GM12865 (cell line): Measurements from ENCODE around the gene MTMR3.

Source experiments
- DNase-seq: peaks from one replicate; pipeline ENCODE4 v3.0.0; 2010; ENCODE audit warnings: low read depth
- H3K4me3 ChIP-seq: 2 replicates; pipeline ENCODE4 v1.5.1; 2011; ENCODE audit warnings: mild to moderate bottlenecking, low read depth, low read length, control low read depth
- TF ChIP-seq, protein P1 (sequence below): IDR thresholded peaks from 2 replicates; pipeline ENCODE4 v1.5.1; 2011; ENCODE audit warnings: low read length, control low read depth, low read depth, inconsistent platforms; ENCODE audit not compliant: insufficient read depth; ENCODE audit errors: missing control alignments

MTMR3 gene

DNA sequence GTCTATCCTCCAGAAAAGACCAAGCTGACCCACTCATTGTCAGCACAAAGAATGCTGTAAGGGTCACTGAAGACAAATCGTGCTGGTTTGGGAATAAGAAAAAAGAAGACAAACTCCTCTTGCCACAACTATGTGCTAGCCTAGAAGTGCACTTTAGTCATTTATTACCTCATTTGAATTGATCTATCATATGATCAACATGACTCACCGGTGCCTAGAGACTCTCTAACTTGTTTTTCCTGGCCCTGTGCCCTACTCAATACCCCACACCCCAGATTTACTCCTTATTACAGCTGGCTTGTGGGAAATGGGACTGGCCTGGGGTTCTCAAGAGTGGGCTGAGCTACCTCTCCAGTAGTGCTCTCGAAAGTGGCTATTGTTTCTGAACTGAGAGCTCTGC, 161.4 kb downstream of the MTMR3 start:
- H3K4me3 ChIP-seq, result no peak overlapping the region
- DNase-seq, result no peak
- TF ChIP-seq, protein P1, sequence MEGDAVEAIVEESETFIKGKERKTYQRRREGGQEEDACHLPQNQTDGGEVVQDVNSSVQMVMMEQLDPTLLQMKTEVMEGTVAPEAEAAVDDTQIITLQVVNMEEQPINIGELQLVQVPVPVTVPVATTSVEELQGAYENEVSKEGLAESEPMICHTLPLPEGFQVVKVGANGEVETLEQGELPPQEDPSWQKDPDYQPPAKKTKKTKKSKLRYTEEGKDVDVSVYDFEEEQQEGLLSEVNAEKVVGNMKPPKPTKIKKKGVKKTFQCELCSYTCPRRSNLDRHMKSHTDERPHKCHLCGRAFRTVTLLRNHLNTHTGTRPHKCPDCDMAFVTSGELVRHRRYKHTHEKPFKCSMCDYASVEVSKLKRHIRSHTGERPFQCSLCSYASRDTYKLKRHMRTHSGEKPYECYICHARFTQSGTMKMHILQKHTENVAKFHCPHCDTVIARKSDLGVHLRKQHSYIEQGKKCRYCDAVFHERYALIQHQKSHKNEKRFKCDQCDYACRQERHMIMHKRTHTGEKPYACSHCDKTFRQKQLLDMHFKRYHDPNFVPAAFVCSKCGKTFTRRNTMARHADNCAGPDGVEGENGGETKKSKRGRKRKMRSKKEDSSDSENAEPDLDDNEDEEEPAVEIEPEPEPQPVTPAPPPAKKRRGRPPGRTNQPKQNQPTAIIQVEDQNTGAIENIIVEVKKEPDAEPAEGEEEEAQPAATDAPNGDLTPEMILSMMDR, result no peak

GRCh38 chr22:30044881-30045493, 162.0 kb downstream of the MTMR3 start:
- TF ChIP-seq, protein P1, result no peak
- no peak for DNase-seq

DNA sequence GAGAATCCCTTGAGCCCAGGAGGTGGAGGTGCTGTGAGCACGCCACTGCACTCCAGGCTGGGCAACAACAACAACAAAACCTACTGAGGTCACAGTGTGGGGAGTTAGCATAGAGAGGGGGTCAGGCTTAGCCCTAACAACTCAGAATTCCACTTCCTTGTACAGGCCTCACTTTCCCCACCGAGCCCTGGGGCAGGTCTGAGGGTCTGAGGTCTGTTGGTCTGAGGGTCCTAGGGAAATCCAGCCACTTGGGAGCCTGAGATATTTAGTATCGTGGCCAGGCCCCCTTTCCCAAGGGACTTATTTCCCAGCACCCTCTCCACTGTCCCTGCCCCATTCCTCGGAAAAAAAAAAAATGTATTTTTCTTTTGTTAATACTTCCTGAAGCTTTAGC, 162.5 kb downstream of the MTMR3 start:
- H3K4me3 ChIP-seq, result no peak overlapping the region
- TF ChIP-seq, protein P1, result no peak
- no peak for DNase-seq

More at GRCh38 chr22:30044881-30045493, 162.0 kb downstream of the MTMR3 start:
- no peak overlapping the region for H3K4me3 ChIP-seq

DNA sequence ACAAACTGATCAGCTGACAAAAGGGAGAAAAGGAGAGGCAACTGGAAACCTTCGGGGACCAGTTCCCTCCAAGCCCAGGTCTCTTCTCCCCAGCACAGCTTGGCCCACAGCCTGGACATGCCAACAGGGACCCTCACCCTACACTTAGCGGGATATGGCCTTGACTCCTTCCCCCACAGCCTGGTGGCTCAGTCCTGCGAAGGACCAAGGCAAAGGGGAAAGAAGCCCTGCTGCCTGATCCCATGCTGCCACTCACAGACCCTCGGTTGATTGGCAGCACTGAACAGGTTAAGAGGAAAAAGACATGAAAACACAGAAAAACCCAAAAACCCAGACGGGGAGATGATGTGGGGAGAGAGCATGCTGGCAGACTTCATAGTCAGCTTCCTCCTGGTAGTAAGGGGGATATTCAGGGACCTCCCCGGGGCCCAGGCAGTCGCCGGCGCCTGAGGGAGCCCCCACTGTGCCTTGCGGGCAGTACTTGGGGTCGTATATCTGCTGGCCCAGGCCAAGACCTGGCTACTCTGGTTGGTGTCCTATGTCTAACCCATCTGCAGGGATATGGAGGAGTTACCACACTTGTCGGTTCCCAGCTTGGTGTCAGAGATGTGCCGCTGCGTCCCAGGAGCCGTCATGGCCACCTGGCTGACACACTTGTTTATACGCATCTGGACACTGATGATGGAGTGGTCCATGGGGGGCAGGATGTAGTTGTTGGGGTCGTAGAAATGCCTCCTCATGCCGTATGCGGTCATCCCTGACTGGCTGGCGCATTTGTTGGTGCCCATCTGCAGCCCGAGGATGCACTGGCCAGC, 163.1 kb downstream of the MTMR3 start:
- H3K4me3 ChIP-seq, result no peak overlapping the region
- DNase-seq, result no peak
- TF ChIP-seq, protein P1, result no peak

GRCh38 chr22:30046716-30047363, 163.9 kb downstream of the MTMR3 start:
- no peak overlapping the region for H3K4me3 ChIP-seq
- DNase-seq, result no peak
- TF ChIP-seq, protein P1, result no peak

DNA sequence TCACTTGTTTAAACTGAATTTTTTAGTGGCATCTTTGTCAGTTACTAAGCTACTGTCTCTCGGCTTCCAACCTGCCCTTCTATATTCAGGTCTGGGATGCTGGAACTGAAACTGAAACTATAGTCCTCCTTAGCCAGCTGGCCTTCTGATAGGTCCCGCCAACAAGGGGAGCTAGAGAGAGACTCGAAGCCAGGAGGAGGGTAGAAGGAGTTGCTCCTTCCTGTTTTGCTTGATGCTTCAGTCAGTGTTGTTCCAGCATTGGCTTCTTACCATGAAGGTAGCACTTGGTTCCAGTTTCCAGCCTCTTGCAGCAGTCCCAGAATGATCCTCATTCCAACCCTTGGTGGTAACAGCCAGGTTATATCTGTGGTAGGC, 164.4 kb downstream of the MTMR3 start:
- TF ChIP-seq, protein P1, result no peak
- peak; percentile 29 for DNase-seq
- no peak overlapping the region for H3K4me3 ChIP-seq
